Activated T-cell treated with anti-CD3 and anti-CD28 coated beads, Interleukin-2, amount 50 U/mL, for 24 hours (primary cell): Measurements from ENCODE around the gene HOMER2.

ENCODE experiments used
- DNase-seq: peaks from one replicate; pipeline ENCODE4 v3.0.0-alpha.2; 2020
- H3K27ac Mint-ChIP-seq: 2 replicates; pipeline ENCODE4 v1.8.0; 2020; ENCODE audit warnings: mild to moderate bottlenecking, mixed read lengths
- H3K27me3 Mint-ChIP-seq: 2 replicates; pipeline ENCODE4 v1.8.0; 2020; ENCODE audit warnings: mixed read lengths
- H3K36me3 Mint-ChIP-seq: 2 replicates; pipeline ENCODE4 v1.8.0; 2020; ENCODE audit warnings: low read depth, mixed read lengths
- H3K4me1 Mint-ChIP-seq: 2 replicates; pipeline ENCODE4 v1.8.0; 2020; ENCODE audit warnings: low read depth, mixed read lengths
- H3K4me3 Mint-ChIP-seq: 2 replicates; pipeline ENCODE4 v1.8.0; 2020; ENCODE audit warnings: mild to moderate bottlenecking, moderate library complexity, mixed read lengths
- H3K9me3 Mint-ChIP-seq: 2 replicates; pipeline ENCODE4 v1.8.0; 2020; ENCODE audit warnings: mixed read lengths

HOMER2 gene

GRCh38 chr15:82928711-82929110, 23.8 kb downstream of the HOMER2 start:
- no peak for DNase-seq
- Mint-ChIP-seq H3K36me3 (no peaks in the 10 kb centered on the region), H3K27me3 (no peaks in the 10 kb centered on the region), H3K4me1 (peaks cover 6% of the 10 kb centered on the region), H3K9me3 (no peaks in the 10 kb centered on the region), H3K27ac (no peak overlapping the region), H3K4me3 (no peak overlapping the region)

GRCh38 chr15:82923744-82924143, 28.8 kb downstream of the HOMER2 start:
- DNase-seq, result no peak
- H3K4me1 Mint-ChIP-seq, result no peaks in the 10 kb centered on the region
- no peak overlapping the region for H3K4me3 Mint-ChIP-seq
- H3K9me3 Mint-ChIP-seq, result no peaks in the 10 kb centered on the region
- no peaks in the 10 kb centered on the region for H3K36me3 Mint-ChIP-seq
- no peak overlapping the region for H3K27ac Mint-ChIP-seq
- no peaks in the 10 kb centered on the region for H3K27me3 Mint-ChIP-seq

- H3K4me3 Mint-ChIP-seq, result no peak overlapping the region
Observed at GRCh38 chr15:82922737-82923136, 29.8 kb downstream of the HOMER2 start.

GRCh38 chr15:82921939-82922338, 30.6 kb downstream of the HOMER2 start:
- Mint-ChIP-seq H3K27me3 (no peaks in the 10 kb centered on the region), H3K27ac (no peak overlapping the region), H3K9me3 (no peaks in the 10 kb centered on the region), H3K4me3 (no peak overlapping the region), H3K36me3 (no peaks in the 10 kb centered on the region), H3K4me1 (no peaks in the 10 kb centered on the region)
- no peak for DNase-seq

More at GRCh38 chr15:82922737-82923136, 29.8 kb downstream of the HOMER2 start:
- no peaks in the 10 kb centered on the region for H3K36me3 Mint-ChIP-seq
- DNase-seq, result no peak
- no peaks in the 10 kb centered on the region for H3K27me3 Mint-ChIP-seq
- H3K4me1 Mint-ChIP-seq, result no peaks in the 10 kb centered on the region
- H3K9me3 Mint-ChIP-seq, result no peaks in the 10 kb centered on the region
- no peak overlapping the region for H3K27ac Mint-ChIP-seq

- Mint-ChIP-seq H3K9me3 (no peaks in the 10 kb centered on the region), H3K36me3 (no peaks in the 10 kb centered on the region), H3K27me3 (no peaks in the 10 kb centered on the region), H3K27ac (no peak overlapping the region), H3K4me1 (no peaks in the 10 kb centered on the region), H3K4me3 (no peak overlapping the region)
- DNase-seq, result no peak
Observed at GRCh38 chr15:82921242-82921641, 31.3 kb downstream of the HOMER2 start.

GRCh38 chr15:82919231-82919886, 33.2 kb downstream of the HOMER2 start:
- no peak for DNase-seq
- no peaks in the 10 kb centered on the region for H3K27me3 Mint-ChIP-seq
- no peaks in the 10 kb centered on the region for H3K4me1 Mint-ChIP-seq
- no peaks in the 10 kb centered on the region for H3K9me3 Mint-ChIP-seq
- no peak overlapping the region for H3K27ac Mint-ChIP-seq
- H3K4me3 Mint-ChIP-seq, result no peak overlapping the region
- H3K36me3 Mint-ChIP-seq, result no peaks in the 10 kb centered on the region

GRCh38 chr15:82918607-82919230, 33.8 kb downstream of the HOMER2 start:
- no peak overlapping the region for H3K4me3 Mint-ChIP-seq
- H3K36me3 Mint-ChIP-seq, result no peaks in the 10 kb centered on the region
- H3K9me3 Mint-ChIP-seq, result no peaks in the 10 kb centered on the region
- no peaks in the 10 kb centered on the region for H3K4me1 Mint-ChIP-seq
- no peak for DNase-seq
- no peaks in the 10 kb centered on the region for H3K27me3 Mint-ChIP-seq
- no peak overlapping the region for H3K27ac Mint-ChIP-seq

- no peak for DNase-seq
- Mint-ChIP-seq H3K27ac (no peak overlapping the region), H3K9me3 (no peaks in the 10 kb centered on the region), H3K4me1 (no peaks in the 10 kb centered on the region), H3K4me3 (no peak overlapping the region), H3K36me3 (no peaks in the 10 kb centered on the region), H3K27me3 (no peaks in the 10 kb centered on the region)
Observed at GRCh38 chr15:82918162-82918561, 34.4 kb downstream of the HOMER2 start.

GRCh38 chr15:82917249-82917648, 35.3 kb downstream of the HOMER2 start:
- DNase-seq, result no peak
- Mint-ChIP-seq H3K27ac (no peak overlapping the region), H3K9me3 (no peaks in the 10 kb centered on the region), H3K4me3 (no peak overlapping the region), H3K36me3 (no peaks in the 10 kb centered on the region), H3K27me3 (no peaks in the 10 kb centered on the region), H3K4me1 (no peaks in the 10 kb centered on the region)

- no peaks in the 10 kb centered on the region for H3K4me1 Mint-ChIP-seq
Observed at GRCh38 chr15:82916161-82916952, 36.2 kb downstream of the HOMER2 start.

GRCh38 chr15:82914396-82914795, 38.1 kb downstream of the HOMER2 start:
- Mint-ChIP-seq H3K36me3 (no peaks in the 10 kb centered on the region), H3K4me3 (no peak overlapping the region), H3K4me1 (no peaks in the 10 kb centered on the region), H3K9me3 (peaks cover under 1% of the 10 kb centered on the region), H3K27me3 (peaks cover 12% of the 10 kb centered on the region), H3K27ac (no peak overlapping the region)
- DNase-seq, result no peak

More at GRCh38 chr15:82916161-82916952, 36.2 kb downstream of the HOMER2 start:
- DNase-seq, result no peak
- Mint-ChIP-seq H3K27me3 (peaks cover 3% of the 10 kb centered on the region), H3K4me3 (no peak overlapping the region), H3K27ac (no peak overlapping the region), H3K9me3 (no peaks in the 10 kb centered on the region), H3K36me3 (no peaks in the 10 kb centered on the region)

GRCh38 chr15:82911458-82911857, 41.1 kb downstream of the HOMER2 start:
- no peak for DNase-seq

GRCh38 chr15:82910721-82911120, 41.8 kb downstream of the HOMER2 start:
- H3K27ac Mint-ChIP-seq, result no peak overlapping the region
- no peak overlapping the region for H3K4me3 Mint-ChIP-seq
- H3K36me3 Mint-ChIP-seq, result no peaks in the 10 kb centered on the region
- no peak for DNase-seq
- peaks cover 11% of the 10 kb centered on the region for H3K9me3 Mint-ChIP-seq
- no peaks in the 10 kb centered on the region for H3K4me1 Mint-ChIP-seq
- peaks cover 24% of the 10 kb centered on the region for H3K27me3 Mint-ChIP-seq

More at GRCh38 chr15:82911458-82911857, 41.1 kb downstream of the HOMER2 start:
- no peak overlapping the region for H3K4me3 Mint-ChIP-seq
- H3K4me1 Mint-ChIP-seq, result no peaks in the 10 kb centered on the region
- peaks cover 11% of the 10 kb centered on the region for H3K9me3 Mint-ChIP-seq
- H3K27ac Mint-ChIP-seq, result no peak overlapping the region
- H3K36me3 Mint-ChIP-seq, result no peaks in the 10 kb centered on the region
- peaks cover 24% of the 10 kb centered on the region for H3K27me3 Mint-ChIP-seq

- no peak for DNase-seq
- H3K4me1 Mint-ChIP-seq, result no peaks in the 10 kb centered on the region
- H3K4me3 Mint-ChIP-seq, result no peak overlapping the region
- H3K36me3 Mint-ChIP-seq, result no peaks in the 10 kb centered on the region
- peaks cover 11% of the 10 kb centered on the region for H3K9me3 Mint-ChIP-seq
- H3K27ac Mint-ChIP-seq, result no peak overlapping the region
- H3K27me3 Mint-ChIP-seq, result peaks cover 24% of the 10 kb centered on the region
Observed at GRCh38 chr15:82909080-82909815, 43.3 kb downstream of the HOMER2 start.
